Uterus (tissue), 2 donors: ENCODE data around the gene PANK3.

Experiments used
- POLR2A ChIP-seq, 2 donors: fragments of 450-650 bp; IDR thresholded peaks; one replicate each; pipeline ENCODE4 v1.6.1; 2016; ENCODE audit warnings: antibody characterized with exemption in 2 of 2, mild to moderate bottlenecking in 1 of 2, moderate library complexity in 1 of 2
- TF ChIP-seq, protein P1 (sequence below), 4 experiments: fragments of 200-600 bp in 2 of 4; fragments of 450-650 bp in 2 of 4; sonication (generic) in 2 of 4; IDR thresholded peaks; one replicate each; pipeline ENCODE4 v1.5.1; 2016 to 2019; ENCODE audit warnings: antibody characterized with exemption in 4 of 4, mild to moderate bottlenecking in 2 of 4, moderate library complexity in 1 of 4

DNA sequence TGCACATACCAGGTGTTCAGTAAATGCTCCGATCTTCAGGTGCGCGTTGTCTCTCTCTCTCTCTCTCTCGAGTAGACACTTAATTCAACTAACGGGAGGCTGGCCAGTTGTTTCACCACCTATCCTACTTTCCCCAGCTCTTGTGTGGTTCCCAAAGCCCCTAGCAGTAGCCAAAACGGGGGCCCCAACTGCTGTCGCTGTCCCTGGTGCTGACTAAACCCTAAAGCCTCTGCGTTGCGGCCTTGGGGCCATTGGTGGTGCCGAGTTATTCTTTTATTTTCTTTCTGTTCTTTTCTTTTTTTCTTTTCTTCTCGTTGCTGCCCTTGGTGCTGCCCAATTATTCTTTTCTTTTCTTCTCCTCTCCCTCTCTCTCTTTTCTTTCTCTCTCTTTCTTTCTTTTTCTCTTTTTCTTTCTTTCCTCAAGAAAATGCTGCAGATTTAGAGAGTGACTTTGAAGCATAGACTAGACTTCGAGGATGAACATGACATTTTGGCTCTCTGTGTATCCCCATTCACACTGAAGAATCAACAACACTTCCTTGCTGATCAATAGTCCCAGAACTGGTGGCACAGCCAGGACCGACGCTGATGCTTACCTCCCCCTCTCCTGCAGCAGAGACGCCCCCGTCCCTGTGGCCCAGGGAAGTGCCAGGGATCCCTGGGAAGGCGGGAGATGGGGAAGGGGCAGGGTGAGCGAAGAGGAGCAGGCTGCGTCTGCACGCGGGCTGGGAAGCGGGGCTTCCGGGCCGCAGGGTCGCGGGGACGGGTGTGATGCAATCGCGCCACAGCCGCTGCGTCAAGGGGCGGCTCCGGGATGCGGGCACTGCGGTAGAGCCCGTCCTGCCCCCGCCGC is 50.4 kb downstream of the PANK3 start, which contains the start of gene FBLL1:
- no peak for TF ChIP-seq POLR2A (IDR thresholded peaks at IDR 0.05)
- TF ChIP-seq, protein P1, sequence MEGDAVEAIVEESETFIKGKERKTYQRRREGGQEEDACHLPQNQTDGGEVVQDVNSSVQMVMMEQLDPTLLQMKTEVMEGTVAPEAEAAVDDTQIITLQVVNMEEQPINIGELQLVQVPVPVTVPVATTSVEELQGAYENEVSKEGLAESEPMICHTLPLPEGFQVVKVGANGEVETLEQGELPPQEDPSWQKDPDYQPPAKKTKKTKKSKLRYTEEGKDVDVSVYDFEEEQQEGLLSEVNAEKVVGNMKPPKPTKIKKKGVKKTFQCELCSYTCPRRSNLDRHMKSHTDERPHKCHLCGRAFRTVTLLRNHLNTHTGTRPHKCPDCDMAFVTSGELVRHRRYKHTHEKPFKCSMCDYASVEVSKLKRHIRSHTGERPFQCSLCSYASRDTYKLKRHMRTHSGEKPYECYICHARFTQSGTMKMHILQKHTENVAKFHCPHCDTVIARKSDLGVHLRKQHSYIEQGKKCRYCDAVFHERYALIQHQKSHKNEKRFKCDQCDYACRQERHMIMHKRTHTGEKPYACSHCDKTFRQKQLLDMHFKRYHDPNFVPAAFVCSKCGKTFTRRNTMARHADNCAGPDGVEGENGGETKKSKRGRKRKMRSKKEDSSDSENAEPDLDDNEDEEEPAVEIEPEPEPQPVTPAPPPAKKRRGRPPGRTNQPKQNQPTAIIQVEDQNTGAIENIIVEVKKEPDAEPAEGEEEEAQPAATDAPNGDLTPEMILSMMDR (IDR thresholded peaks at IDR 0.05): no peak
